Neutrophil (primary cell): ENCODE data around the gene HJURP.
A peak's percentile ranks its signal among the peaks of the same experiment; 100 is the strongest.

Experiments used
- H3K27ac ChIP-seq: fragments of 200-600 bp; sonication (generic); 2 replicates; pipeline ENCODE4 v1.5.1; 2016; ENCODE audit warnings: mild to moderate bottlenecking, moderate library complexity
- H3K27me3 ChIP-seq: fragments of 200-600 bp; sonication (generic); 2 replicates; pipeline ENCODE4 v1.6.0; 2016; ENCODE audit warnings: mild to moderate bottlenecking
- H3K36me3 ChIP-seq: fragments of 200-600 bp; sonication (generic); 2 replicates; pipeline ENCODE4 v1.5.1; 2017
- H3K4me1 ChIP-seq, 2 experiments: fragments of 200-600 bp in 1 of 2; sonication (generic) in 1 of 2; 1 replicate in 1 of 2; 2 replicates in 1 of 2; pipeline versions ENCODE4 v1.5.1 to v1.6.1; 2013 to 2016; ENCODE audit warnings: low read depth in 1 of 2, low read length in 1 of 2, mild to moderate bottlenecking in 1 of 2, moderate library complexity in 1 of 2; ENCODE audit not compliant: control insufficient read depth in 1 of 2, insufficient read depth in 1 of 2
- H3K4me3 ChIP-seq, 2 experiments: fragments of 200-600 bp in 1 of 2; sonication (generic) in 1 of 2; 1 replicate in 1 of 2; 2 replicates in 1 of 2; pipeline ENCODE4 v1.5.1; 2013 to 2016; ENCODE audit warnings: low read depth in 1 of 2, low read length in 1 of 2, mild to moderate bottlenecking in 1 of 2, moderate library complexity in 1 of 2
- H3K9me3 ChIP-seq: fragments of 200-600 bp; sonication (generic); 2 replicates; pipeline ENCODE4 v1.5.1; 2016
- CTCF ChIP-seq: fragments of 200-600 bp; sonication (generic); IDR thresholded peaks from 2 replicates; pipeline ENCODE4 v1.5.1; 2016; ENCODE audit warnings: antibody characterized with exemption

Gene HJURP

GRCh38 chr2:233853353-233853752 is 982 bp downstream of the HJURP start:
- Histone ChIP-seq H3K27ac (no peak overlapping the region), H3K27me3 (no peaks in the 10 kb centered on the region), H3K36me3 (peaks cover 20% of the 10 kb centered on the region), H3K4me1 (peaks cover 33 to 42% of the 10 kb centered on the region in 2 experiments), H3K9me3 (no peaks in the 10 kb centered on the region), H3K4me3 (peak overlapping the region in 1 of 2 experiments; percentile 71)
- no peak for TF ChIP-seq CTCF

DNA sequence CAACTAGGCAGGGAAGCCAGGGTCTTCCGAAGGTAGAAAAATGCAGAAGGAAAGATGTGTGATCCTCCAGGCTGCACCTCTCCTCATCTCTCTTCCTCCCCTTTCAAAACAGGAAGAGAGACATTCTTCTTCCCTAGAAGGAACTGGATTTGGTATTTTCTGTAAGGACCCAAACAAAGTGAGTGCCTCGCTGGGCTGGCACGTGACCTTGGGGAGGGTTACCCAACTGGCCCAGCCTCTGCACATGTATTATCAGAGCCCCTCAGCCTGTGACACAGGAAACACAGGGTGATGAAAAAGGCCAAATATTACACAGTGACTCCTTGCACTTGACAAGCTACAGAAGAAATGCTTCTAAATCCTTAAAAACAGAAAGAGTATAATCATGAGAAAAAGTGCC is 2.3 kb downstream of the HJURP start:
- Histone ChIP-seq H3K4me1 (peaks cover 33 to 36% of the 10 kb centered on the region in 2 experiments), H3K27ac (peak overlapping the region; percentile 66)
- no peak for TF ChIP-seq CTCF

DNA sequence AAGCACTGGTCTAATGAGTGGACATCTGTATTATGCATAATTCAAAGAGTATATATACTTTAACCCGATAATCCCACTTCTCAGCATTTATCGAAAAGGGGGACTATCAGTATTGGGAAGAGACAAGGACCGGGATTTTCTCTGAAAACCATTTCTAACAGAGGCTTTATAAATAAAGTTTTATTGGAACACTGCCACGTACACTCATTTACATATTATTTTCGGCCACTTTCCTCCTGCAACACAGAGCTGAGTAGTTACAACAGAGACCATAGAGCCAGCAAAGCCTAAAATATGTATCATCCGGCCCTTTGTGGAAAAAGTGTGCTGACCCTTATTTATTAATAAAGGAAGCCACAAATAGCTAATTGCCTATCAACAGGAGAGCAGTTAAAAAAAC is 3.2 kb downstream of the HJURP start:
- H3K9me3 ChIP-seq = no peaks in the 10 kb centered on the region
- H3K27ac ChIP-seq = no peak overlapping the region
- H3K36me3 ChIP-seq = peaks cover 41% of the 10 kb centered on the region
- peaks cover 33 to 36% of the 10 kb centered on the region in 2 experiments for H3K4me1 ChIP-seq
- TF ChIP-seq CTCF = no peak
- H3K27me3 ChIP-seq = no peaks in the 10 kb centered on the region
- H3K4me3 ChIP-seq = no peak overlapping the region

More for the DNA sequence above, 2.3 kb downstream of the HJURP start:
- H3K36me3 ChIP-seq = peaks cover 32% of the 10 kb centered on the region
- no peaks in the 10 kb centered on the region for H3K27me3 ChIP-seq
- H3K4me3 ChIP-seq = no peak overlapping the region
- H3K9me3 ChIP-seq = no peaks in the 10 kb centered on the region

GRCh38 chr2:233850745-233851144 is 3.6 kb downstream of the HJURP start:
- H3K27me3 ChIP-seq = no peaks in the 10 kb centered on the region
- no peaks in the 10 kb centered on the region for H3K9me3 ChIP-seq
- TF ChIP-seq CTCF = no peak
- peaks cover 33 to 36% of the 10 kb centered on the region in 2 experiments for H3K4me1 ChIP-seq
- H3K4me3 ChIP-seq = no peak overlapping the region
- H3K27ac ChIP-seq = no peak overlapping the region
- H3K36me3 ChIP-seq = peaks cover 41% of the 10 kb centered on the region

- TF ChIP-seq CTCF = no peak
- H3K9me3 ChIP-seq = no peaks in the 10 kb centered on the region
- H3K4me3 ChIP-seq = no peak overlapping the region
- peaks cover 29% of the 10 kb centered on the region in 2 experiments for H3K4me1 ChIP-seq
- peaks cover 42% of the 10 kb centered on the region for H3K36me3 ChIP-seq
- no peaks in the 10 kb centered on the region for H3K27me3 ChIP-seq
- H3K27ac ChIP-seq = no peak overlapping the region
These were observed 4.6 kb downstream of the HJURP start for GRCh38 chr2:233849607-233850271.
